Urinary bladder (tissue), 4 donors: ENCODE measurements around the gene FN1. TPM values are rescaled to one million over a fixed set of nuclear protein-coding genes. Genes with fewer than 3 reads are reported as not detected.

Source experiments
- DNase-seq: peaks from one replicate; pipeline ENCODE4 v3.0.0-alpha.2; 2015; ENCODE audit errors: extremely low spot score
- H3K27ac ChIP-seq: one replicate; pipeline ENCODE4 v1.5.1; 2013; ENCODE audit warnings: low read depth, mild to moderate bottlenecking, moderate library complexity
- H3K36me3 ChIP-seq: one replicate; pipeline ENCODE4 v1.6.1; 2013; ENCODE audit warnings: mild to moderate bottlenecking, moderate library complexity; ENCODE audit not compliant: insufficient read depth
- H3K4me1 ChIP-seq: one replicate; pipeline ENCODE4 v1.6.1; 2013; ENCODE audit warnings: mild to moderate bottlenecking, moderate library complexity; ENCODE audit not compliant: insufficient read depth
- H3K4me3 ChIP-seq: one replicate; pipeline ENCODE4 v1.5.1; 2013; ENCODE audit warnings: low read depth, low read length
- WGBS: extraction: QIAGEN DNeasy Blood & Tissue Kit; methylation state at CpG from one replicate; pipeline ENCODE4 v1.1.7; 2013; 5-methylcytosine and 5-hydroxymethylcytosine counted together
- polyA plus RNA-seq: library from polyadenylated mRNA; stranded (reverse); fragments of 200-250 nt; gene quantifications from one replicate; pipeline ENCODE4 v1.2.3, GENCODE V29; 2013
- total RNA-seq: library from RNA; depleted of rRNA; stranded (reverse); fragments of >200 nt; gene quantifications from one replicate; pipeline ENCODE4 v1.2.3, GENCODE V29; 2014
- donor health status: healthy with polysubstance abuse.
- donor health status: healthy.

FN1 gene
- total and polyA plus RNA-seq, 2 donors = 1,813 to 1,853 TPM

- Histone ChIP-seq H3K27ac (no peak overlapping the region), H3K4me1 (no peaks in the 10 kb centered on the region), H3K36me3 (no peaks in the 10 kb centered on the region), H3K4me3 (no peak overlapping the region)
- WGBS = 66% methylated on average over 3 of the region's 3 CpGs
- DNase-seq = no peak
Observed at GRCh38 chr2:215423234-215423633, 12.6 kb downstream of the FN1 start.

GRCh38 chr2:215422676-215423075 is 13.2 kb downstream of the FN1 start:
- H3K4me1 ChIP-seq = no peaks in the 10 kb centered on the region
- 93% methylated on average over 4 of the region's 4 CpGs for WGBS
- H3K4me3 ChIP-seq = no peak overlapping the region
- no peaks in the 10 kb centered on the region for H3K36me3 ChIP-seq
- no peak overlapping the region for H3K27ac ChIP-seq
- no peak for DNase-seq

GRCh38 chr2:215421859-215422461 is 13.9 kb downstream of the FN1 start:
- no peak overlapping the region for H3K4me3 ChIP-seq
- WGBS = 66% methylated on average over 10 of the region's 10 CpGs
- no peaks in the 10 kb centered on the region for H3K4me1 ChIP-seq
- no peak overlapping the region for H3K27ac ChIP-seq
- H3K36me3 ChIP-seq = no peaks in the 10 kb centered on the region
- DNase-seq = no peak

GRCh38 chr2:215420471-215420935 is 15.4 kb downstream of the FN1 start:
- no peak for DNase-seq
- 73% methylated on average over 8 of the region's 8 CpGs for WGBS
- no peak overlapping the region for H3K4me3 ChIP-seq
- H3K4me1 ChIP-seq = no peaks in the 10 kb centered on the region
- no peak overlapping the region for H3K27ac ChIP-seq
- H3K36me3 ChIP-seq = no peaks in the 10 kb centered on the region

GRCh38 chr2:215419769-215420470 is 15.9 kb downstream of the FN1 start:
- Histone ChIP-seq H3K4me1 (no peaks in the 10 kb centered on the region), H3K27ac (no peak overlapping the region), H3K36me3 (no peaks in the 10 kb centered on the region), H3K4me3 (no peak overlapping the region)
- WGBS = 80% methylated on average over 7 of the region's 7 CpGs
- DNase-seq = no peak

- Histone ChIP-seq H3K4me1 (no peaks in the 10 kb centered on the region), H3K27ac (no peak overlapping the region), H3K4me3 (no peak overlapping the region), H3K36me3 (no peaks in the 10 kb centered on the region)
- DNase-seq = no peak
- 52% methylated on average over 3 of the region's 3 CpGs for WGBS
Observed at GRCh38 chr2:215419113-215419512, 16.8 kb downstream of the FN1 start.

- Histone ChIP-seq H3K4me3 (no peak overlapping the region), H3K4me1 (no peaks in the 10 kb centered on the region), H3K27ac (no peak overlapping the region), H3K36me3 (no peaks in the 10 kb centered on the region)
- no peak for DNase-seq
- 58% methylated on average over 3 of the region's 3 CpGs for WGBS
Observed at GRCh38 chr2:215418064-215418963, 17.6 kb downstream of the FN1 start.

- DNase-seq = no peak
- H3K4me3 ChIP-seq = no peak overlapping the region
- WGBS = 43% methylated on average over 4 of the region's 4 CpGs
- no peaks in the 10 kb centered on the region for H3K36me3 ChIP-seq
- H3K27ac ChIP-seq = no peak overlapping the region
- H3K4me1 ChIP-seq = no peaks in the 10 kb centered on the region
Observed at GRCh38 chr2:215417400-215417951, 18.4 kb downstream of the FN1 start.

GRCh38 chr2:215416656-215417055 is 19.2 kb downstream of the FN1 start:
- DNase-seq = no peak
- WGBS = 62% methylated on average over 2 of the region's 2 CpGs
- Histone ChIP-seq H3K27ac (no peak overlapping the region), H3K36me3 (no peaks in the 10 kb centered on the region), H3K4me1 (no peaks in the 10 kb centered on the region), H3K4me3 (no peak overlapping the region)

GRCh38 chr2:215415820-215416577 is 19.9 kb downstream of the FN1 start:
- Histone ChIP-seq H3K4me3 (no peak overlapping the region), H3K27ac (no peak overlapping the region), H3K4me1 (no peaks in the 10 kb centered on the region), H3K36me3 (no peaks in the 10 kb centered on the region)
- no peak for DNase-seq
- 41% methylated on average over 1 of the region's 1 CpG for WGBS

GRCh38 chr2:215415218-215415617 is 20.6 kb downstream of the FN1 start:
- Histone ChIP-seq H3K27ac (no peak overlapping the region), H3K4me1 (no peaks in the 10 kb centered on the region), H3K36me3 (no peaks in the 10 kb centered on the region), H3K4me3 (no peak overlapping the region)
- WGBS = 75% methylated on average over 1 of the region's 1 CpG
- no peak for DNase-seq

- Histone ChIP-seq H3K27ac (peak overlapping the region; percentile 59), H3K36me3 (no peaks in the 10 kb centered on the region), H3K4me1 (no peaks in the 10 kb centered on the region), H3K4me3 (no peak overlapping the region)
- 70% methylated on average over 3 of the region's 3 CpGs for WGBS
- DNase-seq = no peak
Observed at GRCh38 chr2:215414674-215415073, 21.2 kb downstream of the FN1 start.

GRCh38 chr2:215413974-215414373 is 21.9 kb downstream of the FN1 start:
- DNase-seq = no peak
- Histone ChIP-seq H3K36me3 (no peaks in the 10 kb centered on the region), H3K4me3 (no peak overlapping the region), H3K4me1 (no peaks in the 10 kb centered on the region), H3K27ac (no peak overlapping the region)
- 97% methylated on average over 1 of the region's 1 CpG for WGBS
